Upper lobe of left lung (tissue), 6 donors: ENCODE data around the gene NADK. TPM values are rescaled to one million over a fixed set of nuclear protein-coding genes. Genes with fewer than 3 reads are reported as not detected.

Experiments used
- ATAC-seq, 2 donors: fragments of 200-7000 bp; cut with Tn5 transposase; one replicate each; pipeline ENCODE4 v1.9.1; 2022; ENCODE audit warnings: mild to moderate bottlenecking in 2 of 2, moderate library complexity in 2 of 2; ENCODE audit not compliant: low FRiP score in 2 of 2
- DNase-seq, 2 donors: peaks; one replicate each; pipeline ENCODE4 v3.0.0-alpha.2; 2019 to 2020
- H3K27ac ChIP-seq, 4 donors: fragments of 200-600 bp; sonication (generic); one replicate each; pipeline ENCODE4 v1.5.1; 2016 to 2019
- H3K27me3 ChIP-seq, 4 donors: fragments of 200-600 bp; sonication (generic); one replicate each; pipeline ENCODE4 v1.5.1; 2017 to 2019
- H3K36me3 ChIP-seq, 4 donors: fragments of 200-600 bp; sonication (generic); one replicate each; pipeline ENCODE4 v1.5.1; 2016 to 2019
- H3K4me1 ChIP-seq, 4 donors: fragments of 200-600 bp; sonication (generic); one replicate each; pipeline ENCODE4 v1.5.1; 2018 to 2019
- H3K4me3 ChIP-seq, 4 donors: fragments of 200-600 bp; sonication (generic); one replicate each; pipeline ENCODE4 v1.5.1; 2017 to 2019; ENCODE audit warnings: mild to moderate bottlenecking in 2 of 4, moderate library complexity in 1 of 4
- H3K9me3 ChIP-seq, 4 donors: fragments of 200-600 bp; sonication (generic); one replicate each; pipeline ENCODE4 v1.5.1; 2018 to 2019
- EP300 ChIP-seq, 4 donors: sonication (generic); formaldehyde crosslinking; IDR thresholded peaks; one replicate each; pipeline ENCODE4 v1.5.1; 2017; ENCODE audit warnings: antibody characterized with exemption in 4 of 4, control low read depth in 2 of 4
- POLR2A ChIP-seq, 4 donors: fragments of 450-650 bp; IDR thresholded peaks; one replicate each; pipeline ENCODE4 v1.5.1; 2016 to 2017; ENCODE audit warnings: antibody characterized with exemption in 4 of 4, mild to moderate bottlenecking in 2 of 4
- POLR2AphosphoS5 ChIP-seq, 2 donors: sonication (generic); formaldehyde crosslinking; IDR thresholded peaks; one replicate each; pipeline ENCODE4 v1.5.1; 2017; ENCODE audit warnings: antibody characterized with exemption in 2 of 2
- WGBS, 2 donors: methylation state at CpG; one replicate each; pipeline ENCODE4 v1.1.5; 2017 to 2018; 5-methylcytosine and 5-hydroxymethylcytosine counted together
- total RNA-seq, 6 donors: library from RNA; depleted of rRNA in 4 of 6; stranded (reverse); fragments of >200 nt in 4 of 6; gene quantifications; one replicate each; pipeline versions ENCODE4 v1.1.0 to v1.2.1, GENCODE V29; 2016 to 2021
- TF ChIP-seq, protein P1 (sequence below), 6 experiments: fragments of 450-650 bp in 4 of 6; fragments of 200-600 bp in 2 of 6; sonication (generic) in 2 of 6; IDR thresholded peaks; one replicate each; pipeline ENCODE4 v1.5.1; 2016 to 2019; ENCODE audit warnings: antibody characterized with exemption in 6 of 6
- donor health status: DM: no; HTN: no; CAD: no; lungs with moderate emphysema.
- donor health status: DM: no; HTN: yes; CAD: no; lungs with severe emphysema.

The NADK gene
- total RNA-seq, 6 donors from 2014 or later = 85.0 to 279 (median 124) TPM

DNA sequence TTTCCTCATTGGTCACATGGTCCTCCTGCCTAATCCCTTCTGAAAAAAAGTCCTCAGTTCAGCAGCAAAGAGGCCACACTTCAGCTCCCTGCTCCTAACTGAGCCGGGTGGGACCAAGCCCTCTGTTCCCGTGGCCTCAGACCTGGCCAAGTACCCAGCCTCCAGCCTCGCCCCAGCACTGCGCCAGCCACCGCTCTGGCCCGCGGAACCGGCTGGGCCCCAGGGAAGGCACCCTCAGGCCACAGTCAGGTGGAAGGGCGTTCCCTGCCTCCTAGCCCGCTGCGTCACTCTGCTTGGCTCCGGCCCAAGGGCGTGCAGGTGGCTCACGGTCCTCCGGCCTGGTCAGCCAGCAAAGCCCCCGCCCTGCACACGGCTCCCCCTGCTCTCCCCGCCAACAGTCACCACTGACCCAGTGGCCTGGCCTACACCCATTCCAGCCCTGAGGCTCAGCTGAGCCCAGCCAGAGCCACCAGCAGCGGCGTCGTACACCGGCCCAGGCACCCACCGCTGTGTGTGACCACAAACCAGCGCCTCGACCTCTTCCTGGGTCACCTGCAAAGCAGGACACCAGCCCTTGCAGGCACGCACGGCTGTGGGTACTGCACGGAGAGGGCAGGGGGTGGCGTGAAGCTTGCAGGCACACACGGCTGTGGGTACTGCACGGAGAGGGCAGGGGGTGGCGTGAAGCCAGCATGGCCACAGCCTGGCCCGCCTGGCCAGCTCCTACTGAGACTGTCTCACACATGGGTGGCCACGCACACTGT, 19.4 kb downstream of the NADK start:
- peak overlapping the region; percentile 67 to 88 (median 75) for H3K27ac ChIP-seq
- no peaks in the 10 kb centered on the region for H3K9me3 ChIP-seq
- H3K36me3 ChIP-seq = peaks cover 31 to 97% (median 77%) of the 10 kb centered on the region in 4 donors
- ATAC-seq = peak; percentile 72 to 94
- TF ChIP-seq POLR2AphosphoS5 (IDR thresholded peaks at IDR 0.05) (peak; percentile 37 to 63), POLR2A (IDR thresholded peaks at IDR 0.05) (peak in 1 of 4 donors; percentile 54), EP300 (IDR thresholded peaks at IDR 0.05) (no peak)
- peaks cover 13 to 33% (median 24%) of the 10 kb centered on the region in 4 donors for H3K4me1 ChIP-seq
- H3K27me3 ChIP-seq = no peaks in the 10 kb centered on the region
- H3K4me3 ChIP-seq = no peak overlapping the region
- DNase-seq = peak; percentile 94 to 95
- WGBS, 2 donors = 58 to 94% methylated on average over 7 to 18 of the region's 34 CpGs

DNA sequence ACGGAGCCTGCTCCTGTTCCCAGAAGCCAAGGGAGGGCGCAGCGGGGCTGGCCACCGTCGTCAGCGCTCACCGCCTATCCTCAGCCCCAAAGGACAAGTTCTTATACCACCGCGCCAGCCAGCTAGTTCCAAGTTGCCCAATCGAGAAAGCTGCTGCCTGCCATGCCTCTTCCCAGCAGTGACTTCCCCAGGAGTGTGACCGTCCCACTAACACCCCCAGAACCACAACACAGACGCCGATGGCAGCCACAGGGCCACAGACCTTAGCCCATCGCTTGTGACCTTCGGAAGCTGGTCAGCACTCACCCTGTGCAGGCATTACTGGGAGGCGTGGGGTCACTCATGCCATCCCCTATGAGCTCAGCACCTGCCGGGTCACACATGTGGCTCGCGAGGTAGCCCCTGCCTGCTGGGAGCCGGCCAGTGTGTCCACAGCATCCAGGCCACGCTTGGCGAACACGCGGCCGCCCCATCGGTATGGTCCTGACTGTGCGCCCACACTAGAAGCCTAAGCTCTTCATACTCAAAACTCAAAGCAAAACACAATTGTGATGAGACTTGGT, 20.1 kb downstream of the NADK start:
- ATAC-seq = no peak
- TF ChIP-seq POLR2AphosphoS5 (IDR thresholded peaks at IDR 0.05) (no peak), POLR2A (IDR thresholded peaks at IDR 0.05) (no peak), EP300 (IDR thresholded peaks at IDR 0.05) (no peak)
- TF ChIP-seq, protein P1, sequence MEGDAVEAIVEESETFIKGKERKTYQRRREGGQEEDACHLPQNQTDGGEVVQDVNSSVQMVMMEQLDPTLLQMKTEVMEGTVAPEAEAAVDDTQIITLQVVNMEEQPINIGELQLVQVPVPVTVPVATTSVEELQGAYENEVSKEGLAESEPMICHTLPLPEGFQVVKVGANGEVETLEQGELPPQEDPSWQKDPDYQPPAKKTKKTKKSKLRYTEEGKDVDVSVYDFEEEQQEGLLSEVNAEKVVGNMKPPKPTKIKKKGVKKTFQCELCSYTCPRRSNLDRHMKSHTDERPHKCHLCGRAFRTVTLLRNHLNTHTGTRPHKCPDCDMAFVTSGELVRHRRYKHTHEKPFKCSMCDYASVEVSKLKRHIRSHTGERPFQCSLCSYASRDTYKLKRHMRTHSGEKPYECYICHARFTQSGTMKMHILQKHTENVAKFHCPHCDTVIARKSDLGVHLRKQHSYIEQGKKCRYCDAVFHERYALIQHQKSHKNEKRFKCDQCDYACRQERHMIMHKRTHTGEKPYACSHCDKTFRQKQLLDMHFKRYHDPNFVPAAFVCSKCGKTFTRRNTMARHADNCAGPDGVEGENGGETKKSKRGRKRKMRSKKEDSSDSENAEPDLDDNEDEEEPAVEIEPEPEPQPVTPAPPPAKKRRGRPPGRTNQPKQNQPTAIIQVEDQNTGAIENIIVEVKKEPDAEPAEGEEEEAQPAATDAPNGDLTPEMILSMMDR (IDR thresholded peaks at IDR 0.05) = no peak
- Histone ChIP-seq H3K4me3 (no peak overlapping the region), H3K36me3 (peaks cover 38 to 97% (median 81%) of the 10 kb centered on the region in 4 donors), H3K27me3 (no peaks in the 10 kb centered on the region), H3K27ac (peak overlapping the region; percentile 67 to 88 (median 75)), H3K9me3 (no peaks in the 10 kb centered on the region), H3K4me1 (peaks cover 13 to 30% (median 23%) of the 10 kb centered on the region in 4 donors)
- 88 to 90% methylated on average over 16 to 27 of the region's 27 CpGs for WGBS, 2 donors
- DNase-seq = peak; percentile 57 to 81

DNA sequence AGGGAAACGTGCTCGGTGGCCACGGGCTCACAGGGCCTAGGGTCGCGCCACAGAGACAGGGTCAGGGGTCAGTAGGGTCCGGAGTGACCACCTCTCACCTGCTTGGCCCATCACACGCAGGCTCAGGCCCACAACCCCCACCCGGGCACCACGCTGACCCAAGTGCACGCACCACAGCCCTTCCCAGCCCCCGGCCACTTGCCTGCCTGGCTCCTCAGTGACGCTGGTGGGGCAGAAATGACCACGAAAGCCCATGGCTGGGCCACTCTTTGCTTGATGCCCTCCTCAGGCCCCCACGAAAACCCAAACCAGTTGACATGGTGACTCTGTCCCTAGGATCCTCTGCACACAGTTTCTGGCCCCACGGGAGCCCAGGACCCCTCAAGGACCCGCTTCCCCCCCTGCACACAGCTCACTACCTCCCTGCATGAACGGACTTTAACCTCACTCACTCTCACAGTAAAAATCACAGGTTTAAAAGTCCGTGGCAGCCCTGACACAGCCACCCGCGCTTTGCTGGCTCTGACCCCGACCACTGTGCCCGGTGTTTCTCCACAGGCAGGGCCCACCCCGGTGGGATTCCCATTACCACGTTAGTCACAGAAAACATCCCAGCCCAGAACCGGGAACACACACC, 20.7 kb downstream of the NADK start:
- H3K36me3 ChIP-seq = peaks cover 40 to 95% (median 84%) of the 10 kb centered on the region in 4 donors
- peaks cover 13 to 30% (median 23%) of the 10 kb centered on the region in 4 donors for H3K4me1 ChIP-seq
- peak in 1 of 2 donors; percentile 51 for DNase-seq
- no peaks in the 10 kb centered on the region for H3K9me3 ChIP-seq
- ATAC-seq = no peak
- no peaks in the 10 kb centered on the region for H3K27me3 ChIP-seq
- 92 to 95% methylated on average over 11 to 25 of the region's 25 CpGs for WGBS, 2 donors
- H3K4me3 ChIP-seq = no peak overlapping the region
- H3K27ac ChIP-seq = peak overlapping the region; percentile 67 to 88 (median 75)
- TF ChIP-seq EP300 (IDR thresholded peaks at IDR 0.05) = no peak
- no peak for TF ChIP-seq POLR2AphosphoS5 (IDR thresholded peaks at IDR 0.05)
- TF ChIP-seq POLR2A (IDR thresholded peaks at IDR 0.05) = no peak
- TF ChIP-seq, protein P1 (IDR thresholded peaks at IDR 0.05) = no peak

DNA sequence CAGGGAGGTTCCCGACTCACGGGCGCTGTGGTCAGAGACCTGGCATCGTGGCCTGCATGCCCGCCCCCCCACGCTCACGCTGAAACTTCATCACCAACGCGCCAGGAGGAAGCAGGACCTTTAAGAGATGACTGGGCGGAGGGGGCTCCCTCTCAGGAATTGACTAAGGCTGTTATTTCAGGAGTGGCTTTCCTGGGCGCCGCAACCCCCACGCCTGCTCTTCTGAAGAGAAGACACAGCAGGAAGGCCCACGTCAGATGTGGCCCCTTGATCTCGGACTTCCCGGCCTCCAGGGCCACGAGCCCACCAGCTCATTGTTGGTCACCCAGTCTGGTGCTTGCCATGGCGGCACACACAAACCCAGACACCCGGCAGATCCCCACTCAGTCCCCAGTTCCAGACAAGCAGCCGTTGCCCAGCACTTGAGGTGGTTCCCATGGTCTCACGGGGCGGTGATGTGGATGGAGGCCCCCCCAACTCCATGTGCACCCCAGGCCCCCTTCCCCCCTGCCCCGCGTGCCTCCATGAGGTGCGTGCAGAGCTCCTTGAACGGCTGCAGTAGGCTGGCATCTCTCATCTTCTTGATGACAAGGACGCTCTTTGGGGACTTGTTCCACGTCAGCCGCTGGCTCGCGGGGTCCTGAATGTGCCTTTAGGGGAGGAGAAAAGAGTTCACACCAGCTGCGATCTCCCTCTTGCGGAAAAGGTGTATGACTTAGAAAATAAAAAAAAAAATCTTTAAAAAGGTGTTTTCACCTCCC, 21.4 kb downstream of the NADK start:
- 89 to 92% methylated on average over 21 to 33 of the region's 33 CpGs for WGBS, 2 donors
- DNase-seq (no peak), ATAC-seq (no peak)
- Histone ChIP-seq H3K4me1 (peaks cover 13 to 30% (median 23%) of the 10 kb centered on the region in 4 donors), H3K4me3 (no peak overlapping the region), H3K27ac (peak overlapping the region in 2 of 4 donors; percentile 78 to 88), H3K36me3 (peaks cover 40 to 93% (median 85%) of the 10 kb centered on the region in 4 donors), H3K27me3 (no peaks in the 10 kb centered on the region), H3K9me3 (no peaks in the 10 kb centered on the region)
- TF ChIP-seq, protein P1 (IDR thresholded peaks at IDR 0.05) = no peak
- no peak for TF ChIP-seq EP300 (IDR thresholded peaks at IDR 0.05)
- no peak for TF ChIP-seq POLR2A (IDR thresholded peaks at IDR 0.05)
- no peak for TF ChIP-seq POLR2AphosphoS5 (IDR thresholded peaks at IDR 0.05)
